GM13977 (cell line): ENCODE measurements around the gene DPAGT1.

Source experiments
- DNase-seq: peaks from one replicate; pipeline ENCODE4 v3.0.0; 2012; ENCODE audit warnings: low spot score
- CTCF ChIP-seq: IDR thresholded peaks from 2 replicates; pipeline ENCODE4 v1.5.1; 2012; ENCODE audit warnings: mild to moderate bottlenecking, control low read depth; ENCODE audit not compliant: insufficient read depth; ENCODE audit errors: extremely low read depth, missing control alignments
- in situ Hi-C: fragments of 300-500 bp; cut with MboI; formaldehyde crosslinking; loops from one replicate; pipeline ENCODE4 v1.12.0; 2022; ENCODE audit warnings: low sequenced_read_pairs, low pct_unique_long_range_greater_than_20kb, mixed read lengths, inconsistent platforms; ENCODE audit not compliant: unreplicated experiment

Gene DPAGT1

GRCh38 chr11:119116235-119116594, 14.6 kb upstream of the DPAGT1 start:
- DNase-seq = no peak
- TF ChIP-seq CTCF = no peak
- in situ Hi-C loops = no loop called here

- DNase-seq = no peak
- no peak for TF ChIP-seq CTCF
- in situ Hi-C loops = no loop called here
Measured at GRCh38 chr11:119115484-119116234, 14.0 kb upstream of the DPAGT1 start.

GRCh38 chr11:119114351-119114750, 12.7 kb upstream of the DPAGT1 start:
- in situ Hi-C loops = no loop called here
- TF ChIP-seq CTCF = no peak
- DNase-seq = no peak

GRCh38 chr11:119113716-119114115, 12.1 kb upstream of the DPAGT1 start:
- TF ChIP-seq CTCF = no peak
- in situ Hi-C loops = no loop called here
- no peak for DNase-seq

GRCh38 chr11:119112314-119113020, 10.8 kb upstream of the DPAGT1 start:
- no peak for DNase-seq
- in situ Hi-C loops = no loop called here
- TF ChIP-seq CTCF = no peak

GRCh38 chr11:119111361-119111925, 9.8 kb upstream of the DPAGT1 start:
- DNase-seq = no peak
- in situ Hi-C loops = no loop called here
- TF ChIP-seq CTCF = no peak
